WERI-Rb-1 (cell line): ENCODE results near the gene PCDH9.

Experiments
- DNase-seq: peaks from one replicate; pipeline ENCODE4 v3.0.0-alpha.2; 2020
- H3K27ac ChIP-seq: fragments of 250-450 bp; sonication (Bioruptor Pico); 2 replicates; pipeline ENCODE4 v1.5.1; 2020; ENCODE audit warnings: mild to moderate bottlenecking, moderate library complexity
- H3K27me3 ChIP-seq: fragments of 250-450 bp; sonication (Bioruptor Pico); 2 replicates; pipeline ENCODE4 v1.5.1; 2021; ENCODE audit warnings: mild to moderate bottlenecking, low read depth, moderate library complexity; ENCODE audit not compliant: insufficient read depth, severe bottlenecking
- H3K36me3 ChIP-seq: fragments of 250-450 bp; sonication (Bioruptor Pico); 2 replicates; pipeline ENCODE4 v1.5.1; 2020; ENCODE audit warnings: mild to moderate bottlenecking, moderate library complexity
- H3K4me3 ChIP-seq: 2 replicates; pipeline ENCODE4 v1.5.1; 2011; ENCODE audit warnings: low read depth, mild to moderate bottlenecking, control low read depth, low read length
- H3K9me3 ChIP-seq: fragments of 250-450 bp; sonication (Bioruptor Pico); 2 replicates; pipeline ENCODE4 v1.5.1; 2021; ENCODE audit warnings: mild to moderate bottlenecking, moderate library complexity; ENCODE audit not compliant: severe bottlenecking
- TF ChIP-seq, protein P1 (sequence below): IDR thresholded peaks from 2 replicates; pipeline ENCODE4 v1.5.1; 2011; ENCODE audit warnings: low read depth, mild to moderate bottlenecking, control low read depth, inconsistent platforms, low read length

PCDH9 gene

DNA sequence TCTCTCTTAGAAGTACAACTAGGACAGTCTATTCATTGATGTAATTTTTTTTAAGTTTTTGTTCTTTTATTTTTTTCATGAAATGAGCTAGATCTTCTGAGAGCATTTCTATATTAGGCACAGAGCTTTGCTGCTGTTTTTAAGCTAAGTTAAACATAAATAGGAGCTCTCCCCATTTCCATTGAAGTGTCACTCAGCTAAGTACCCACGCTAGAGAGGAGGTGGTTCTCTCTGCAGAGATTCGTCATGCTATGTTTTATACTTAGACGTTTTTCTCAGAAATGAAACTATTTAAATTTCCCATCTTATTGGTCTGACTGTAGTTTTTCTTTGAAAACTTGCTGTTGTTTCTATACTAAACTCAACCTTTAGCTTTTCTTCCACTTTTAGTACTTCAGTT lies 271.5 kb downstream of the PCDH9 start:
- H3K27me3 ChIP-seq = no peaks in the 10 kb centered on the region
- no peak for DNase-seq
- no peaks in the 10 kb centered on the region for H3K36me3 ChIP-seq
- H3K4me3 ChIP-seq = no peak overlapping the region
- TF ChIP-seq, protein P1, sequence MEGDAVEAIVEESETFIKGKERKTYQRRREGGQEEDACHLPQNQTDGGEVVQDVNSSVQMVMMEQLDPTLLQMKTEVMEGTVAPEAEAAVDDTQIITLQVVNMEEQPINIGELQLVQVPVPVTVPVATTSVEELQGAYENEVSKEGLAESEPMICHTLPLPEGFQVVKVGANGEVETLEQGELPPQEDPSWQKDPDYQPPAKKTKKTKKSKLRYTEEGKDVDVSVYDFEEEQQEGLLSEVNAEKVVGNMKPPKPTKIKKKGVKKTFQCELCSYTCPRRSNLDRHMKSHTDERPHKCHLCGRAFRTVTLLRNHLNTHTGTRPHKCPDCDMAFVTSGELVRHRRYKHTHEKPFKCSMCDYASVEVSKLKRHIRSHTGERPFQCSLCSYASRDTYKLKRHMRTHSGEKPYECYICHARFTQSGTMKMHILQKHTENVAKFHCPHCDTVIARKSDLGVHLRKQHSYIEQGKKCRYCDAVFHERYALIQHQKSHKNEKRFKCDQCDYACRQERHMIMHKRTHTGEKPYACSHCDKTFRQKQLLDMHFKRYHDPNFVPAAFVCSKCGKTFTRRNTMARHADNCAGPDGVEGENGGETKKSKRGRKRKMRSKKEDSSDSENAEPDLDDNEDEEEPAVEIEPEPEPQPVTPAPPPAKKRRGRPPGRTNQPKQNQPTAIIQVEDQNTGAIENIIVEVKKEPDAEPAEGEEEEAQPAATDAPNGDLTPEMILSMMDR = no peak
- no peak overlapping the region for H3K27ac ChIP-seq
- H3K9me3 ChIP-seq = no peaks in the 10 kb centered on the region

DNA sequence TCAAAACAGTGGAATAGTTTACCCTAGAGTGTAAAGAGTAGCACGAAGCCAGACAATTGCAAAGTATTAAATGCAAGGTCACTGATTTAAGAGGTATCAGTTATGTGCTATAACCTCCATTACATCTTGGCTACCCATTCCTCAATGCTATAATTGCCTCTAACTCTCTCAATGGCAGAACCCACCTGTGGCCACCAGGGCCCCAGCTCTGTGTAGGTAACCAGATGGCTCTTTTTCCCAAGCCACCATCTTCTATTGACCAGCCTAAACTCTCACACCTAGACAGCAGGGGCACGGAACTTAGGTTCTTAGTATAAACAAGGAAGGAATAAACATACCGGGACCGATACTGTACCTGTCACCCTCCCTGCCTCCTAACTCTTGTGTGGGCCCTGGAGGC lies 277.6 kb downstream of the PCDH9 start:
- Histone ChIP-seq H3K4me3 (no peak overlapping the region), H3K9me3 (no peaks in the 10 kb centered on the region), H3K27ac (no peak overlapping the region), H3K36me3 (no peaks in the 10 kb centered on the region), H3K27me3 (no peaks in the 10 kb centered on the region)
- TF ChIP-seq, protein P1 = no peak
- no peak for DNase-seq

DNA sequence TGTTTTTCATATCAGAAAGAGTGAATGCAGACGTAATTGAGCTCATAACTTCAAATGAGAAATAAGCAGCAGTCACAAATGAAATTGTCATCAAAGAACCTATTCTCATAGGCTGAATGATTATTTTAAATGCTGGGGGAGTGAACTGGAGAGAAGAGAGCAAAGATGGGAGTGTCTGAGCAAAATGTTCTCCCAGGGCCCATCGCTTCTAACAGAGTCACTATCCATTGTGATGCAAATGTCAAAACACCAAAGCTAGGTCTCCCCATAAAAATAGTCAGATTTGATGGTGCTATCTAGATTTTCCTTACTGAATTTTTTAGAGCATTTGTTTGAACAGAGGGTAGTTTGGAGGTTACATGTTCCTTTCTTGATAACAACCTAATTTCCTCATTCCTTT lies 278.7 kb downstream of the PCDH9 start:
- H3K9me3 ChIP-seq = no peaks in the 10 kb centered on the region
- no peak for DNase-seq
- H3K27me3 ChIP-seq = no peaks in the 10 kb centered on the region
- TF ChIP-seq, protein P1 = no peak
- no peak overlapping the region for H3K27ac ChIP-seq
- H3K4me3 ChIP-seq = no peak overlapping the region
- H3K36me3 ChIP-seq = no peaks in the 10 kb centered on the region

DNA sequence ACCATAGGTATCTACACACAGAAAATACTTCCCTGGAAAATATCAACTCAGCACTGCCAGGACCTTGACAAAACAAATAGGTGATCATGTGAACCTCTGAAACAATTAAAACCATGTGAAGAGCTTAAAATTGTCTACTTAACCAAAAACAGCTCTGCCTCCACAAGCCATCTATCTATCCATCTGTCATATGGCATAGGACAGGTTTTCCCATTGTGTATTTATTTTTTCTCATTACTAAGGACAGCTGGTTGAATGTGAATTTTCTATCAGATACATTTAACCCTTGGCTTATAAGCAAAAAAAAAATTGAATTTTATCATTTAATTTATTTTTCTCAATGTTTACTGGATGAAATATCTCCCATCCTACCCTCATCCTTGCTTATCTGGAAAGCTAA lies 279.5 kb downstream of the PCDH9 start:
- no peak for DNase-seq
- H3K36me3 ChIP-seq = no peaks in the 10 kb centered on the region
- TF ChIP-seq, protein P1 = no peak
- H3K27ac ChIP-seq = no peak overlapping the region
- H3K27me3 ChIP-seq = no peaks in the 10 kb centered on the region
- H3K4me3 ChIP-seq = no peak overlapping the region
- no peaks in the 10 kb centered on the region for H3K9me3 ChIP-seq

DNA sequence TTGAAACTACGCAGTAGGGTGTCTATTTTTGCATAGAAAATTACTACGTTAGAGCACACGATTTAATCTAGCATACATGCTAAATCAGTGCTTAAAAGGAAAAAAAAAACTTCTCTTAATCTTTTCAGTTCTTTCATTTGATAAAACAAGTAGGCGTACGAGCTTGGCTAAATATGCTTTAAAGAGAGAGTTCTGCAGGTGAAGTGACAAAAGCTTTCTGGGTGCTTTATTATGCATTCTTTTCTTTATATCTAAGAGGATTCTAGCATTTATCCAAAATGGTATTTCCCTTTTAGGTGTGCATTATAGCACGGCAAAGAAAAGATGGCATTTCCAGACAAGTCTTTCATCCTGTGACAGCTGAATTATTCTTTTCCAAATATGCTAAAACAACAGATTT lies 281.2 kb downstream of the PCDH9 start:
- Histone ChIP-seq H3K27ac (no peak overlapping the region), H3K27me3 (no peaks in the 10 kb centered on the region), H3K36me3 (no peaks in the 10 kb centered on the region), H3K9me3 (no peaks in the 10 kb centered on the region), H3K4me3 (no peak overlapping the region)
- TF ChIP-seq, protein P1 = no peak
- no peak for DNase-seq

DNA sequence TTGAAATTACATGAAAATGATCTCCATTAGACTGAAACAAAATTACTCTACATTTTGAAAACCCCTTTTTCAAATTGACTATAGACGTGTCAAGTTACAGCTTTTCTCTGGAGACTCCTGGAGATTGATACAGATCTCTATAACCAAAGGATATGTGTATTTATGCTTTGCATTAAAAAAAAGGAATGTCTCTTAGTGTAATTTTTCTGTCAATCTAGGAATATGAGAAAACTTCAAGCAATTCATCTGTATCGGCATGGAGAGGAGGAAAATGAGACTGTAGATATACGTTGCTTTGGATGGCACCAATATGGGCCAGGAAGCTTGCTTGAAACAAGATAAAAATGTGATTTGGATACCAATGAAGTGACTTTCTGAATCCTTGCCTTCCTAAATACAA lies 286.6 kb downstream of the PCDH9 start:
- TF ChIP-seq, protein P1 = no peak
- H3K4me3 ChIP-seq = no peak overlapping the region
- H3K27me3 ChIP-seq = no peaks in the 10 kb centered on the region
- DNase-seq = no peak
- no peaks in the 10 kb centered on the region for H3K9me3 ChIP-seq
- H3K27ac ChIP-seq = no peak overlapping the region
- no peaks in the 10 kb centered on the region for H3K36me3 ChIP-seq
